HG03280 (cell line): ENCODE results near the gene RRAS.

Experiments
- ATAC-seq: cut with Tn5 transposase; IDR thresholded peaks from one replicate; pipeline ENCODE4 v1.9.1; 2021; ENCODE audit warnings: mild to moderate bottlenecking, moderate library complexity; ENCODE audit not compliant: unreplicated experiment

Gene RRAS

DNA sequence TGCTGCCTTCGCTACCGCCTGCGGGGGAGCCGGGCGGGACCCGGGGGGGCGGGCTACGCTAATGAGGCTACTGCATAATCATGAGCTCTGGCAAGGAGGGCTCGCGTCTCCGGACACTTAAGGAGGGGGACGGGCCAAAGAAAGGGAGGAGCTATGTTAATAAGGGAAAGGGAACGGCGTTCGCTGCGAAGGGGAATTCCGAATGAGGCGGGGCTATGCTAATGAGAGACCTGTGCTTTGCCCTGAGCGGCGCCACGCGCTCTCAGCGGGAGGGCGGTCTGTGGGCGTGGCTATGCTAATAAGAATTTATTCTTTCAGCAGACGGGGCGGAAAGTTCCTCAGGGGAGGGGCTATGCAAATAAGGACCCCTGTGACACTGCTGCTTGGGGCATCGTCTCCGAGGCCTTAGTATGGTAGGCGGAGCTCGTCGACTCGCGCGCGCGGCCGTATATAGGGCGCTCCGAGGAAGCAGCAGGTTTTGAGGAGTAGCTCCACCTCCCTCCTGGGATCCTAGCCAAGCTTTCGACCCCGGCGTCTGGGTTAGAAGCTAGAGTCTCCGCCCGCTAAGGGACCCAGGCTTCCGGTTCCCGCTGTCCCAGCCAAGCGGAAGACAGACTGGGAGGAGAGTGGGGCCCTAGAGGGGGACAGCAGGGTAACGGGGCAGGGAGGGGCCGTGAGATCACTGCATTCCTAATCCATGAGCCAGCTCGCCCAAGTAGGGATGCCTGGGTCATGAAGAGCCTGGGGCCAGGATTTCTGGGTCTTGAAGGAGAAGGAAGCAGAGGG lies at the start of gene RRAS:
Gene RRAS, minus strand, starts transcription at position 31 of the 786 bp plus-strand sequence. CDS start 45 bp downstream, outside the sequence.
- ATAC-seq: peak; percentile 57

- no peak for ATAC-seq
Observed at GRCh38 chr19:49689133-49690078, 49.5 kb upstream of the RRAS start, which contains the start of gene ADM5. ADM5 (plus strand) TSS chr19:49689594; CDS start chr19:49689838, 244 bp downstream.

DNA sequence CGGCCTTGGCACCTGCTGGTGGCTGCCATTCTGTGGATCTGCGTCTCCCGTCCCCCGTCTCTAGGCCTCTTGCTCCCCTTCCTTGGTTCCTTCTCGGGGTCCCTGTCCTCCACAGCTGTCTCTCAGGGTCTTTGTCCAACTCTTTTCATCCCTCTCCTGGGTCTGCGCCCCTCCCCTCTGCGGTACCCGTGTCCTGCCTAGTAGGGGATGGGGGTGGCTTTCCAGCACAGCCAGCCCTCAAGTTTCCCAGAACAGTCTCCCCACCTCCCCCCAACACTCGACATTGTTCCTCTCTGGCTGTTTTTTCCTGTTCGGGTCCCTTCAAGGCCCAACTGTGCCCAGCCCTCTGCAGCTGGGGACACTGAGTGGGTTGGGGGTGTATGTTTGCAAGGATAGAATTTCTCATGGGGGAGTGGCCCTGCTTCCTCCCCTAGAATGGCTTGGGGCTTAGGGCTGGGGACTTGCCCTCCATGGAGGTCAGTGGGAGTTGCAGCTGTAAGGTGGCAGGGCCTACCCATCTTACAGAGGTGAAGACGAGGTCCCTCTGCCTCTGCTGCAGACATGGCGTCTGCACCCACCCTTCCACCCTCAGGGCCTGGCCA lies 48.7 kb upstream of the RRAS start:
- no peak for ATAC-seq

GRCh38 chr19:49687566-49688316 lies 47.8 kb upstream of the RRAS start:
- no peak for ATAC-seq

DNA sequence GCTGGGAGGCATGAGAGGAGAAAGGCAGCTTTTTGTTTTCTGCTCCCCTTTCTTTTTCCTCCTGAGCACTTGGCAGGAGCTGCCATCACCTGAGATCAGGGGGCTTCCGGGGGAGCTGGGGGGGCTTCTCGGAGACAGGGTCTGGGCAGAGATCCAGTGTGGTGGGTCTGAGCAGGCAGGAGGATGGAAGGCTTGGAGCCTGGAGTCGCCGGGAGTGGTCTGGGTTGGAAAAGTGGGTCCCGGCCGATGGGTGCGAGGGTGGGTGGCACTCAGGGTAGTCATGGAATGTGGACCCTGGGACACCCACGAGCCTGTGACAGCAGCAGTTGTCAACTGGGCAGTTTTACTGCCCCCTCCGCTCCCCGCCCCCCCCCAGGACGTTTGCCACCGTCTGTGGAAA lies 47.2 kb upstream of the RRAS start:
- no peak for ATAC-seq

DNA sequence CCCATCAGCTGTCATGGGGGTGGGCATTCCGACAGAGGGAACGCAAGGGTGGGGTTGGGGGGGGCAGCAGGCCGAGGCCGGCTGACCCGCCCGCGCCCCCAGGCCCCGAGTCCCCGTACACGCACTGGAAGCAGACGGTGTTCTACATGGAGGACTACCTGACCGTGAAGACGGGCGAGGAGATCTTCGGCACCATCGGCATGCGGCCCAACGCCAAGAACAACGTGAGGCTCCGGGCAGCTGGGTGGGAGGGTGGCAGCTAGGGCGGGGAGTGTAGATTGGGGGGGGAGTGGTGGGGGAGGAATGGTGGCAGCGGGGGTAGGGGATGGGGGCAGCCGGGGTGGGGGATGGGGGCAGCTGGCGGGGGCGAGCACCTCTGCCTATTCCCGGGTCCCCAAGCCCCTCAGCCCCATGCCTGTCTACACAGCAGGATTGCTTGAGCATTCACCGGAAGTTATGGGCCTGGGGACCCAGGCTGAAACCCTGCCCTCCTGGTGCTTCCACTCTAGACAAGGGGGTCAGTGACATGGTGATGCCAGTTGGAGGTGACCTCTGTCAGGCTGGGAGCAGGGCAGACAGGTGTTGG lies 46.7 kb upstream of the RRAS start:
- ATAC-seq: no peak

DNA sequence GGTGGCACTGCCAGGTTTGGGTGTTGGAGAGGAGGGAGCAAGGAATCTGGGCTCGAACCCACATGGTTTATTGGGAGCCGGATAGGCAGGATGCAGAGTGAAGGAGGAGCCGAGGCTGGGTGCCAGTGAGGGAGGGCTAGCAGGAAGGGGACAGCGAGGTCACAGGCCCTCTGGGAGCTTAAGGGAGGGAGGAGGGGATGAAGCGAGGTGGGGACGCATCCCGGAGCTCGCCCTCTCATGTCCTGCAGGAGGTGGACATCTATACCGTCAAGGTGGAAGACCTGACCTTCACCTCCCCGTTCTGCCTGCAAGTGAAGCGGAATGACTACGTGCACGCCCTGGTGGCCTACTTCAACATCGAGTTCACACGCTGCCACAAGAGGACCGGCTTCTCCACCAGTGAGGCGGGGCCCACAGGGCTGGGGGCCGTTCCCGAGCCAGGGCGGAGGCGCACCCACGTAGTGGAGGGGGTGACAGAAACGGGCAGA lies 45.9 kb upstream of the RRAS start:
- ATAC-seq: no peak

DNA sequence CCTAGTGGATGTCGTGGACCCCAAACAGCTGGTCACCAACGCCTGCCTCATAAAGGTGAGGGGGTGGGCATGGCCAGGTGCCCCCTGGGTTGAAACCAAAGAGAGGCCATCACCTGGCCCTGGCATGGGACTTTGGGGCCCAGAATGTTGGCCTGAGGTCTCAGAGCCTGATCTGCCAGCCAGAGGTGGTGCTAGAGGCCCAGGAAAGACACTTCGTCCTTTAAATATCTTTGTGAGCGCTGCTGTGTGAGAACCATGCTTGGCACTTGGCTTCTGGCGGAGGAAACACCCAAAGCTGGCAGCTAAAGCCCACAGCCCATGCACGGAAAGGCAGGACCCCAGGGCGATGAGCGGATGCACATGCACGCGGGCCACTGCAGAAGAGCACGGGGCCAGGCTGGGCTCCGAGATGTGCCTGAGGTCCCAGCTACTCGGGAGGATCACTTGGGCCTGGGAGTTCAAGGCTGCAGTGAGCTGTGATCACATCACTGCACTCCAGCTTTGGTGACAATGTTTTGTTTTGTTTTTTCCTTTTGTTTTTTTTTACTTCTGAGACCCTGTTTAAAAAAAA lies 45.1 kb upstream of the RRAS start:
- ATAC-seq: no peak

DNA sequence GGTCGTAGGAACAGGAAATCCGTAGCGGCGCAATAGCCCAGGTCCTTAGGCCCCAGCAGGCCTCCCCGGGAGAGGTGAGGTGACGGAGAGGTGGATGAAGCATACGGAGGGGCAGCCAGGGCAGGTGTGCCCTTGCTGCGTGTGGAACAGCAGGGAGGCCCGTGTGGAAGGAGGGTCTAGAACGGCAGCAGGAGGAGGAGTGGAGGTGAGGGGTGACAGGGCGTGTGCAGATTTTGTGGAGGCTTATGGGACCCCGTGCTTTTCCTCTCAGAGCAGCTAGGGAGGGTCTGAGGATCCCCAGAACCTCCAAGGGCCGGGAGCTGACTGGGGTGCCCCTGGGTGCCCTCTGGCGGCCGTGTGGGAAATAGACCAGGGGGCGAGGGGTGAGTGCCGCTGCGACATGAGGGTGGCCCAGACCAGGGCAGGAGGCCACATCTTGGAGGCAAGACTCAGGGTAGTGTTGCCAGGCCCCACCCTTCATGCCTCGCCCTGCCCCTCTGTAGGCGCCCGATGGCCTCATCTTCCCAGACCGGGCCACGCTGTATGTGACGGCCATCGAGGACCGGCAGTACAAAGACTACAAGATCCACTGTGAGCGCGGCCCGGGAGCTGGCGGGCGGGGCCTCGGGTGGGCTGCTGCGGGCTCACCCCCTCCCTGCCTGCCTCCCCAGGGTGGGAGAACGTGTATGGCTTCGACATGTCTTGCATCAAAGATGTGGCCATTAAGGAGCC lies 44.5 kb upstream of the RRAS start:
- no peak for ATAC-seq

- ATAC-seq: no peak
Observed at GRCh38 chr19:49683814-49684250, 43.9 kb upstream of the RRAS start.

DNA sequence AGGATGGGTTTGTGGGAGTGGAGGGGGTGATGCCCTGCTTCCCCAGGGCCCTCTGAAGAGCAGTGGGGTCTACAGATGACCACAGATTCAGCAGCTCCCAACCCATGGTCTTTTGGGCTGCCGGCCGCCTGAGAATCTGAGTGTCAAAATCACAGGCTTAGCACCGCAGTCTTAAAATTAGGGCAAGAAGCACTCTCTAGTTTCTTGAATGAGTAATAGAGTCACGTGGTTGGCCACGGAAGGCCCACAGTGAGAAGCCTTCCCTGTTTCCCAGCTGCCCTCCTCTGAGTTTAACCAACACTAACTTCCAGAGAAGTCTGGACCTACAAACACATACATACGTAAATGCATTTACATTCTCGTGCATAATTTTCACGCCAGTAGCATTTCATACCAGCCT lies 42.3 kb upstream of the RRAS start:
- ATAC-seq: no peak

DNA sequence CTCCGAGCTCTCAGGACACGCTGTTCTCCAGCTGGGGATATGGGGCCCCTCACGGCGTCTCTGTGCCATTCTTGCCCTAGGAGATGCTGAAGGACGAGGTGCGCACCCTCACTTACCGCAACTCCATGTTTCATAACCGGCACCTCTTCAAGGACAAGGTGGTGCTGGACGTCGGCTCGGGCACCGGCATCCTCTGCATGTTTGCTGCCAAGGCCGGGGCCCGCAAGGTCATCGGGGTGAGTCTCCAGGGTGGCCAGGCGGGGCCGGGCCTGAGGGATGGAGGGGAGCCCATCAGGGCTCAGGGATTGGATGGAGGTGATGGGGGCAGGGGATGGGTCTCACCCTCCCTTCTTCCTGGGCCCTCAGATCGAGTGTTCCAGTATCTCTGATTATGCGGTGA lies 41.9 kb upstream of the RRAS start:
- ATAC-seq: no peak

DNA sequence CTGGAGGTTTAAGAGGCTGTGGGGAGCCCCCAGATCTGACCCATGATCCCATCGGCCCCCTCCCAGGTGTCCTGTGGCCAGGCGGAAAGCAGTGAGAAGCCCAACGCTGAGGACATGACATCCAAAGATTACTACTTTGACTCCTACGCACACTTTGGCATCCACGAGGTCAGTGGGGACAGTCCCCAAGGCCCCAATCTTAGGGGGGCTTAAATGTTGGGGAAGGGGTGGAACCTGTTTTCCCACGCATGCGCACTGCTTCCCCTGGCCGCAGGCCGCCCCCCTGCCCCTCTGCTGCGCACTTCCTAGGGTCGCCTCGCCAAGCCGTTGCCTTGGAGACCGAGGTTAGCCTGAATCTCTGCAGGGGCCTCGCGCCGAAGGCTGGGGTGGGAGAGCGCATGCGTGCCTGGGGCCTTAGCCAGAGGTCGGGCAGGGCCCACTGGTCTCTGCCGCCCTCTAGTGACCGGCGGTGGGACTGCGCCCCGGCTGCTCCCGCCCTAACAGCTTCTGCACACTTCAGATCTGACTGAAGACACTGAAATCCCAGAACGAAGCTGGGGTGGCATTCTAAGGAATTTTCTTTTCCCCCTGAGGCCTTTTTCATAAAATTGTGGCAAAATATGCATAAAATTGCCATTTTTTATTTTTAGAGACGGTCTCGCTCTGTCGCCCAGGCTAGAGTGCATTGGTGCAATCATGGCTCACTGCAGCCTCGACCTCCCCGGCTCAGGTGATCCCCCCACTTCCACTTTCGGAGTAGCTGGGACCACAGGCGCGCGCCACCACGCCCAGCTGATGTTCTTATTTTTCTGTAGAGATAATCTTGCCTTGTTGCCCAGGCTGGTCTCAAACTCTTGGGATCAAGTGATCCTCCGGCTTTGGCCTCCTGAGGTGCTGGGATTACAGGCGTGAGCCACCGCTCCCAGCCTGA lies 40.7 kb upstream of the RRAS start:
- ATAC-seq: no peak

- ATAC-seq: no peak
Observed at GRCh38 chr19:49679771-49680413, 39.9 kb upstream of the RRAS start.

- ATAC-seq: no peak
Observed at GRCh38 chr19:49678985-49679770, 39.2 kb upstream of the RRAS start.

- ATAC-seq: no peak
Observed at GRCh38 chr19:49677901-49678674, 38.1 kb upstream of the RRAS start.
